Body of pancreas (tissue), 4 donors: ENCODE data around the gene MTHFD1.

ENCODE experiments used
- POLR2A ChIP-seq, 3 donors: fragments of 450-650 bp; IDR thresholded peaks; one replicate each; pipeline ENCODE4 v1.6.1; 2016; ENCODE audit warnings: antibody characterized with exemption in 3 of 3, mild to moderate bottlenecking in 2 of 3
- TF ChIP-seq, protein P1 (sequence below), 7 experiments: fragments of 450-650 bp in 4 of 7; fragments of 200-600 bp in 3 of 7; sonication (generic) in 3 of 7; IDR thresholded peaks; one replicate each; pipeline ENCODE4 v1.5.1; 2016 to 2019; ENCODE audit warnings: antibody characterized with exemption in 7 of 7

GRCh38 chr14:64500088-64500487, 111.9 kb downstream of the MTHFD1 start:
- TF ChIP-seq, protein P1, sequence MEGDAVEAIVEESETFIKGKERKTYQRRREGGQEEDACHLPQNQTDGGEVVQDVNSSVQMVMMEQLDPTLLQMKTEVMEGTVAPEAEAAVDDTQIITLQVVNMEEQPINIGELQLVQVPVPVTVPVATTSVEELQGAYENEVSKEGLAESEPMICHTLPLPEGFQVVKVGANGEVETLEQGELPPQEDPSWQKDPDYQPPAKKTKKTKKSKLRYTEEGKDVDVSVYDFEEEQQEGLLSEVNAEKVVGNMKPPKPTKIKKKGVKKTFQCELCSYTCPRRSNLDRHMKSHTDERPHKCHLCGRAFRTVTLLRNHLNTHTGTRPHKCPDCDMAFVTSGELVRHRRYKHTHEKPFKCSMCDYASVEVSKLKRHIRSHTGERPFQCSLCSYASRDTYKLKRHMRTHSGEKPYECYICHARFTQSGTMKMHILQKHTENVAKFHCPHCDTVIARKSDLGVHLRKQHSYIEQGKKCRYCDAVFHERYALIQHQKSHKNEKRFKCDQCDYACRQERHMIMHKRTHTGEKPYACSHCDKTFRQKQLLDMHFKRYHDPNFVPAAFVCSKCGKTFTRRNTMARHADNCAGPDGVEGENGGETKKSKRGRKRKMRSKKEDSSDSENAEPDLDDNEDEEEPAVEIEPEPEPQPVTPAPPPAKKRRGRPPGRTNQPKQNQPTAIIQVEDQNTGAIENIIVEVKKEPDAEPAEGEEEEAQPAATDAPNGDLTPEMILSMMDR (IDR thresholded peaks at IDR 0.05), result no peak
- no peak for TF ChIP-seq POLR2A (IDR thresholded peaks at IDR 0.05)
